Lower leg skin (tissue), 4 donors: ENCODE measurements around the gene NBAS. TPM values are rescaled to one million over a fixed set of nuclear protein-coding genes. Genes with fewer than 3 reads are reported as not detected.

ENCODE experiments used
- DNase-seq, 2 donors: peaks; one replicate each; pipeline ENCODE4 v3.0.0-alpha.2; 2019; ENCODE audit warnings: low spot score in 2 of 2
- H3K4me3 ChIP-seq: fragments of 200-600 bp; sonication (generic); 2 replicates; pipeline ENCODE4 v1.5.1; 2017; ENCODE audit warnings: mild to moderate bottlenecking, low read depth; ENCODE audit not compliant: poor library complexity, severe bottlenecking
- POLR2A ChIP-seq, 2 donors: fragments of 450-650 bp; IDR thresholded peaks; one replicate each; pipeline ENCODE4 v1.6.1; 2016 to 2017; ENCODE audit warnings: antibody characterized with exemption in 2 of 2, mild to moderate bottlenecking in 1 of 2, moderate library complexity in 1 of 2
- WGBS, 2 donors: methylation state at CpG; one replicate each; pipeline ENCODE4 v1.1.5; 2018; 5-methylcytosine and 5-hydroxymethylcytosine counted together
- intact Hi-C: fragments of 100-400 bp; cut with DNase I; formaldehyde crosslinking; loops from one replicate; pipeline ENCODE4 v1.15.0; 2023; ENCODE audit warnings: low total_unique reads
- total RNA-seq, 4 donors: library from RNA; depleted of rRNA; stranded (reverse); fragments of >200 nt; gene quantifications; one replicate each; pipeline ENCODE4 v1.1.0, GENCODE V29; 2016
- TF ChIP-seq, protein P1 (sequence below), 3 donors: fragments of 450-650 bp; IDR thresholded peaks; one replicate each; pipeline ENCODE4 v1.5.1; 2016; ENCODE audit warnings: antibody characterized with exemption in 3 of 3, mild to moderate bottlenecking in 3 of 3, moderate library complexity in 2 of 3

The NBAS gene
- total RNA-seq, 4 donors from 2014 or later: 26.6 to 40.2 (median 38.3) TPM

DNA sequence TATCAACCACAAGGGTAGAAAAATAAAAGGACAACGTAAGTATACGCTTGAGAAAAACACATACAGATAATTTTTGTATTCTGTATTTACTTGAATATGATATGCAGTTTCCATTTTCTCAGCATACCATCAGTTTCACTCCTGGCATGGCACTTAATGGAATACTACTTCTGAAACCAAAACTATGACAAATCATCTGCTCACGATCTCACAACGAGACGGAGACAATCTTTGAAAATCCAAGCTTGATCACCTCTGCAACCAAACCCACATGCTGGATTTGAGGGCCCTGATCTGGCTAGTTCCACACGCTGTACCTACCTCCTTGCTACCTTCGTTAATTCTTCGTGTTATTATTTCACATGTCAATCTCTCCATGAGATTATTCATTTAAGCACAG is 387.6 kb downstream of the NBAS start:
- 93 to 96% methylated on average over 8 of the region's 8 CpGs for WGBS, 2 donors

DNA sequence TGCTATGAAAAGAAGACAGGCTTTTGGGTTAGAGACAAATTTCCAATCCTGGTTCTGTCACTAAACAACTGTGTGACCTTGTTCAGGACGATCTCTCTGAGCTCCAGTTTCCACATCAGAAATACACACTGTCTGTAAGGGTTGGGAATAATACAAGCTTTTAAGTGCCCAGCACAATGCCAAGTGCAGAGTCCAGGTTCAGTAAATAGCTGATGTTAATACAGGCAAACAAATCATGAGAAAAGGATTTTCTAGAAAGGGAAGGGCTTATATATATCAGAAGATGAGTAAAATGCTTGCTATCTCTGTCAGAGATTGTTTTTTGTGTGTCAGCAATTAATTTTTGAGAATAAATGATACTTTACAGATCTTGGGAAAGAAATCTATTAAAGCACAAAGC is 388.3 kb downstream of the NBAS start:
- no peak overlapping the region for H3K4me3 ChIP-seq
- TF ChIP-seq POLR2A (IDR thresholded peaks at IDR 0.05): no peak
- TF ChIP-seq, protein P1, sequence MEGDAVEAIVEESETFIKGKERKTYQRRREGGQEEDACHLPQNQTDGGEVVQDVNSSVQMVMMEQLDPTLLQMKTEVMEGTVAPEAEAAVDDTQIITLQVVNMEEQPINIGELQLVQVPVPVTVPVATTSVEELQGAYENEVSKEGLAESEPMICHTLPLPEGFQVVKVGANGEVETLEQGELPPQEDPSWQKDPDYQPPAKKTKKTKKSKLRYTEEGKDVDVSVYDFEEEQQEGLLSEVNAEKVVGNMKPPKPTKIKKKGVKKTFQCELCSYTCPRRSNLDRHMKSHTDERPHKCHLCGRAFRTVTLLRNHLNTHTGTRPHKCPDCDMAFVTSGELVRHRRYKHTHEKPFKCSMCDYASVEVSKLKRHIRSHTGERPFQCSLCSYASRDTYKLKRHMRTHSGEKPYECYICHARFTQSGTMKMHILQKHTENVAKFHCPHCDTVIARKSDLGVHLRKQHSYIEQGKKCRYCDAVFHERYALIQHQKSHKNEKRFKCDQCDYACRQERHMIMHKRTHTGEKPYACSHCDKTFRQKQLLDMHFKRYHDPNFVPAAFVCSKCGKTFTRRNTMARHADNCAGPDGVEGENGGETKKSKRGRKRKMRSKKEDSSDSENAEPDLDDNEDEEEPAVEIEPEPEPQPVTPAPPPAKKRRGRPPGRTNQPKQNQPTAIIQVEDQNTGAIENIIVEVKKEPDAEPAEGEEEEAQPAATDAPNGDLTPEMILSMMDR (IDR thresholded peaks at IDR 0.05): no peak
- intact Hi-C loops: no loop called here
- DNase-seq: no peak
- 71 to 77% methylated on average over 1 of the region's 1 CpG for WGBS, 2 donors

More for the DNA sequence above, 387.6 kb downstream of the NBAS start:
- TF ChIP-seq POLR2A (IDR thresholded peaks at IDR 0.05): no peak
- TF ChIP-seq, protein P1 (IDR thresholded peaks at IDR 0.05): no peak
- H3K4me3 ChIP-seq: no peak overlapping the region
- DNase-seq: no peak
- intact Hi-C loops: no loop called here

DNA sequence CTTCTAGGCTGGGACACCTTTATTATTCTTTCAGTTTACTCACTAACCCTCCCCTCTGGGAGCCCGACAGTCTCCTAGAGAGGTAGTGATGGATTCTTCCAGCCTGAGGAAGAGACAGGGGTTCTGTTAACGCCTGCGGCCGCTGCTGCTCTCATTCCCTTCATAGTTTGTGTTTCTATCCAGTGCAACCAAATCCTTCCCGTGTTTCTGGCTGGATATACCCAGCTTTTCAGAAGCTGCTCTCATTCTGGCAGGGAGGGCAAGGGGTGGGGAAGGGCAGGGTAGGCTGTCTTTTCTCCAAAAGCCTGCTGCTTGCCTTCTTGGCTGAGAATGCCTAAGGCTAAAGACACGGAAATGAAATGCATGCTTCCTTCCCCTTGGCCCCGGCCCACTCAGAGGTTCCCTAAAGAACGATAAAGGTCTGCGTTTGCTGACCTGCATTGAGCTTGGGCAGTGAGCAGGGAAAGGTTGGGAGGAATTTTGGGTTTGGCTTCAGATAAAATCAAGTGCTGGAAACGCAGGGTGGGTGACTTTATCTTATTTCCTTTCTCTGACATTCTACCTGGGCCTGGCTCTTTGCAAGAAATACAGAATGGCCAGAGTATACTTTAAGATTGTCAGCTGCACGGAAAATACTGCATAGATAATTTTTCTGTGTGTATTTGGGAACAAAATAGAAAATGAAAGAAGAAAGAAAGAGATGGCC is 390.9 kb downstream of the NBAS start:
- intact Hi-C loops: no loop called here
- no peak overlapping the region for H3K4me3 ChIP-seq
- no peak for DNase-seq
- TF ChIP-seq, protein P1 (IDR thresholded peaks at IDR 0.05): no peak
- TF ChIP-seq POLR2A (IDR thresholded peaks at IDR 0.05): no peak
- 45 to 49% methylated on average over 11 of the region's 11 CpGs for WGBS, 2 donors

DNA sequence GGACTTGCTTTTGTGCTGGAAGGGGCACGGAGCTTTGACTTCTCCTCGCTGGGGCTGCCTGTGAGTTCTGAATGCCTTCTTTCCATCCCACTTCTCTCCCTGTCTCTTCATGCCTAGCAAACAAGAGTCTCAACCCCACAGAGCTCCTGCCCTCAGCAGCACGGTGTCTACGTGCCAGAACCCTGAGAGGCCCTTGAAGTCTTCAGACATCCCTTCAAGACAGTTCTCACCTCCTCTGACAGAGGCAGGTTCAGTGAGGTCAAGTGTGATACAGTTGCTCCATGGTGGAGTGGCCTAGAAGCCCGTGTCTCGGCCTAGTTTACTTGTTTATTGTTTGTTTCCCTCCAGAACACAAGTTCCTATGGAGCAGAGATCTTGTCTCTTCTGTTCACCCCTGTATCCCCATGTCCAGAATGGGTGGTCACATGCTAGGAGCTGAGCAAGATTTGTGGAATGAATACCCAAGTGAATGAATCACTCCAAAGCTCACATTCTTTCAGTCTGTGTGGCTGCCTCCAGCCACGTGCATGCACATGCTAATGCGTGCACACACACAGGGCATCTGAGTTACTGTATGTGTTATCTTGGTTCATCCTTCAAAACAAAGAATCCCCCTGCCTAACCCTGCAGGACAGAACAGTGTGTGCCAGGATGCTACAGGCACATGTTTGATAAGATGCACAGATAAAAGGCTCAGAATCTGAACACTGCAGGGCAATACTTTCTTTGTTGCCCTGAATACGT is 391.6 kb downstream of the NBAS start:
- DNase-seq: peak in 1 of 2 donors; percentile 35
- intact Hi-C loops: no loop called here
- H3K4me3 ChIP-seq: no peak overlapping the region
- TF ChIP-seq, protein P1 (IDR thresholded peaks at IDR 0.05): no peak
- no peak for TF ChIP-seq POLR2A (IDR thresholded peaks at IDR 0.05)
- WGBS, 2 donors: 62 to 67% methylated on average over 9 of the region's 9 CpGs

DNA sequence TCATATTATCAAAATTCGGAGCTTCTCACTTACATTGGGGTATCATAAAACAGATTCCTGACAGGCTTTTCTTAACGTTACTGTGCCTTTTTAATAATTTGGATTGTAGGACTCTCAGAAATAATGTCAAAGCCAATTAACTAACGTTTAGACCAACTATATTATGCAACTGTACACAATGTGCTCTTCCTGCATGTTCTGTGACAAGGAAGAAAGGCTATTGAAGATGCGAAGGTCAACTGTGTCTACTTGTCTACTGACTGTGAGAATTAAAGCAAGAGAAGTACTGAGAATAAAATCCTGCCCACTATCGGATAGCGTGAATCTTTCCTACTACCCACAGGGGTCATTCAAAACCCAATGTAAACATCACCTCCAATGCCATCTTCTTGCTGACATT is 393.0 kb downstream of the NBAS start:
- intact Hi-C loops: no loop called here

More for the DNA sequence above, 393.0 kb downstream of the NBAS start:
- 85 to 91% methylated on average over 6 of the region's 6 CpGs for WGBS, 2 donors
- H3K4me3 ChIP-seq: no peak overlapping the region
- TF ChIP-seq POLR2A (IDR thresholded peaks at IDR 0.05): no peak
- TF ChIP-seq, protein P1 (IDR thresholded peaks at IDR 0.05): no peak
- DNase-seq: no peak
